GM18951 (cell line): ENCODE data around the gene UBXN10.

Source experiments
- POLR2A ChIP-seq: IDR thresholded peaks from 4 replicates; pipeline ENCODE4 v1.6.1; 2011; ENCODE audit warnings: mild to moderate bottlenecking; ENCODE audit not compliant: insufficient read length, insufficient read depth; ENCODE audit errors: extremely low read depth
- in situ Hi-C: fragments of 300-500 bp; cut with MboI; formaldehyde crosslinking; loops from one replicate; pipeline ENCODE4 v1.12.0; 2022; ENCODE audit warnings: low sequenced_read_pairs, mixed read lengths, inconsistent platforms; ENCODE audit not compliant: unreplicated experiment

Gene UBXN10

DNA sequence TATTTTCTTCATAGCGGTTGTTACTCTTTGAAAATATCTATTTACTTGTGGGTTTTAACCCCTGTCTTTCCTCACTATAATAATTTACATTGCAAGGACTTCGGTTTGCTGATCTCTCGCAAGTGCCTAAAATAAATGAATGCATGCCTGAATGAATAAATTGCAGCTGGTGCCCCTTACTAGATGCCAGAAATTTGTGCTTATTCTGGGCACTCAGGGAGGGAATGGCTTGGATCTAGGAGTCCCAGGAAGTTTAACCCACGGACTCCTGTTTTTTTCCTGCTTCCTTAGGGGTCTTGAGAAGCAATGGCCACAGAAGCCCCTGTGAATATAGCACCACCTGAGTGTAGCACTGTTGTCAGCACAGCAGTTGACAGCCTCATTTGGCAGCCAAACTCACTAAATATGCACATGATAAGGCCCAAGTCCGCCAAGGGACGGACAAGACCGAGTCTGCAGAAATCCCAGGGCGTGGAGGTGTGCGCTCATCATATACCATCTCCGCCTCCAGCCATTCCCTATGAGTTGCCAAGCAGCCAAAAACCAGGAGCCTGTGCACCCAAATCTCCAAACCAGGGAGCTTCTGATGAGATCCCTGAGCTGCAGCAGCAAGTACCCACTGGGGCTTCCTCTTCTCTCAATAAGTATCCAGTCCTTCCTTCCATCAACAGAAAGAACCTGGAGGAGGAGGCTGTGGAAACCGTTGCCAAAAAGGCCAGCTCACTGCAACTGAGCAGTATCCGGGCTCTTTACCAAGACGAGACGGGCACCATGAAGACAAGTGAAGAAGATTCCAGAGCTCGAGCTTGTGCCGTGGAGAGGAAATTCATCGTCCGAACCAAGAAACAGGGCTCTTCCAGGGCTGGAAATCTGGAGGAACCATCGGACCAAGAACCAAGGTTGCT is 4.6 kb downstream of the UBXN10 start:
- TF ChIP-seq POLR2A: no peak

DNA sequence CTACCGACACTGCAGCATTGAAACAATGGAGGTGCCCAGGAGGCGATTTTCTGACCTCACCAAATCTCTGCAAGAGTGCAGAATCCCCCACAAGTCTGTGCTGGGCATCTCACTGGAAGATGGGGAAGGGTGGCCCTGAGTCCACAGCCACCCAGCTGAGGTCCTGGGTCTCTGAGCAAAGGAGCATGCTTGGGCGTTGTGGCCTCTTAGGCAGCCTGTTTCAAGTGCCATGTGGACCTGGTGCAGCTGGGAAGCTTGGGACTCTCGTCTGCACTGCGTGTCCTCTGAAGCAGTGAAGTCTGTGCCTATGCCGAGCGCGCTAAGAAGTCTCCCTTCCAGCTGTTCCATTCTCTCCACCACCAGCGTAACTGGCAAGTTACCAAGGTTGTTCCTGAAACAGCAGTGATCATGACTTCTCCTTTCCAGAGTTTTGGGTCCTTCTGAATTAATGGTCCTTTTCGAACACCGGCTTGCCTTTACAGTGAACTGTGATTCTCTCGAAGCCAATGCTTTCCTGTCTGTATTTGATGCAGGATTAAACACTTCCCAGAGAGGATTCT is 5.5 kb downstream of the UBXN10 start:
- in situ Hi-C loops: no loop called here
- no peak for TF ChIP-seq POLR2A

More for the DNA sequence above, 4.6 kb downstream of the UBXN10 start:
- in situ Hi-C loops: no loop called here

DNA sequence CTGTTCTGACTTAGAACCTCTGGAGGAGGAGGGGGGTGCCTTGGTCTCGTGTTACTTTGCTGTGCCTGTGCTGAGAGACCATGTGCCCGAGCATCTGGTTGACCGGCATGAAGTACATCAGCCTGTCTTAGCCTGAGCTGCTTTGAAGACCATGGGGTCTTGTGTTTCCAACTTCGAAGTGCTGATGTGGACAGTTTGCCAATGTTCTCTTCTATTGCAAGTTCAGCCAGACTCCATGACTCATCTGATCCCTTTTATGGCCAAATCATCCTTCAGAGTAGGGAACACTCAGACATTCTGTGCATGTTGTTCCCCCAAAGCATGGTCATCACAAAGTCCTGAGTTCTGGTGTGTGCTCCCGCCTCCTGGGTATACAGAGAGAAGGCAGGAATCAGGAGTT is 6.5 kb downstream of the UBXN10 start:
- in situ Hi-C loops: no loop called here
- TF ChIP-seq POLR2A: no peak

DNA sequence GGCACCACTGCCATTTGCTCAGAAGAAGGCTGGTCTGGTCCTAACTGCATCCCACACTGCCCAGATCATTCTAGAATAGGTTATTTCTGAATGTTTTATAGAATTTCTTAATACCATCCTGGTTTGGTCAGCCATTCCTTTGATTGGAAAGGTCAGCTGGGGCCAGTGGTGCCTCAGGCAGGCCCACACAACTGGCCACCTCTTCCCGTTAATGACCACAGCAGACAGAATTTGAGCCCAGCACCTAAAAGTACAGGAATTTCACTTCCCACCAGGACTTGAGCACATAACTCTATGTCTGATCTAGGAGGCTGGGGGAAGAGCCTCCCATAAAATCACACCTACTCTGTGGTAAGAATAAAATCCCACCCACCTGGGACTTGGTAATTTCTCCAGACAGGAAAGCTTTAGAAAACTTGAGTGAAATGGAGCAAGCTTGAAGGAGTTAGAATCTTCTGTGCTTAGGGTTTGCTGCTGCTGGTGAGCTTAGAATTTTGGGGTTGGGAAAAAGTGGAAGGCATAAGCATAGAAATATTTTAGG is 7.0 kb downstream of the UBXN10 start:
- TF ChIP-seq POLR2A: no peak
- in situ Hi-C loops: no loop called here

DNA sequence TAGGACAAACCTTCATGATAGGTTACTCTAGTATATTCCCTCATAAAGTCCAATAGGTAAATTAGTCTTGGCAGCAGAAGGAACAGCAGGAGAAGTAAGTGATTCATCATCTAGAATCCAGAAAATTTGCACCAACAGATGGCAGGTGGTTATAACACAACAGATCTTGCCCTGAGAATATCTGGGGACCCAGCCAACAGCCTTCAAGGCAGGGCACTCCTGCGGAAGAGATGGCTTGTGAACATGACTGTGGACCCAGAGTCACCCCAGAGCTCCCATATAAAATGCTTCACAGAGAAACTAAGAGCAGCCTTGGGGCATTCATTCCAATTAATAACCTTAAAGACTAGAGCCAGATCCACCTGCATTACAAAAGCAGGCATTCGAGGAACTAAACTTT is 8.3 kb downstream of the UBXN10 start:
- in situ Hi-C loops: no loop called here
- TF ChIP-seq POLR2A: no peak

DNA sequence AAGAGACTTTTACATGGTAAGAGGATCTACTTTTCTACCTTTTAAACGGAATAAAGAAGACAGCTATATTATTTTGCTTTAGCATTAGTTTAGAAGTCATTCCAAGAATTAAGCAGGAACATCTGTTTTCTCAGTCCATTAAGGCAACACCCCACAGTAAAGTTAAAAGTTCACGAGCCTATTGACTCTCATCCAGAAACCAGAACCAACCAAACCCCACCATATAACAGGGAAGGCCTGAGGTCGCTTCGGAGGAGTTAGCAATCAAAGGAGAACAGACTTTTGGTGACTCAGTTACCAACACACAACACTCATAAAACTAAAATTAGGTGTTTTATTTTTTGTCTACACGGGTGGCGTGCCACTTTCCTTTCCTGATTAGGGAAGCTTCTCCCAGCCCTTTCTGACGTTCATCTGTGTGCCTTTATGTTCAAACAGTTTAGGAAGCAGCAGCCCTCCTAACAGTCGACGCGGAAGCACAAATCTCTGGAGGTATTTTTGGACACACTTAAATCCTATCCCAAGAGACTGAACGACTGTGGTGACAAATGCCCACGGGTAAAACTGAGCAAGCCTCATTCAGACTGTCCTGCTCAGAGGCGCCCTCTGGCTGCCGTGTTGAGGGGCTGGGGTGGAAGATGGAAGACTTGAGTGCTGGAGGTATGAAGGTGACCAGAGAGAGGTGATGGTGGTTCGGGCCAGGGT is 9.0 kb downstream of the UBXN10 start:
- in situ Hi-C loops: no loop called here
- no peak for TF ChIP-seq POLR2A

DNA sequence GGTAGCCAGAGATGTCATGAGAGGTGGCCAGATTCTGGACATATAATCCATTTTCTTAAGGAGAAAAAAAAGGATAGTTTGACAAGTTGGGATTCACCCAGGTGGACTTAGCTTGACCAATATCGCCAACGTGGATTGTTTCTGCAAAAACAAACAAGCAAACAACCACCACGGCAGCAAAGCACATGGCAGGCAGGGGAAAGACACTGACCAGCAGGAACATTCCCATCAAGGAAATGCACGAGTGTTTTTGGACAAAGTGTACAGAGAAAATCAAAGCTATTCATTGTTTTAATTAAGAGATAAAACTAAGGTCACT is 9.5 kb downstream of the UBXN10 start:
- in situ Hi-C loops: no loop called here
- TF ChIP-seq POLR2A: no peak

DNA sequence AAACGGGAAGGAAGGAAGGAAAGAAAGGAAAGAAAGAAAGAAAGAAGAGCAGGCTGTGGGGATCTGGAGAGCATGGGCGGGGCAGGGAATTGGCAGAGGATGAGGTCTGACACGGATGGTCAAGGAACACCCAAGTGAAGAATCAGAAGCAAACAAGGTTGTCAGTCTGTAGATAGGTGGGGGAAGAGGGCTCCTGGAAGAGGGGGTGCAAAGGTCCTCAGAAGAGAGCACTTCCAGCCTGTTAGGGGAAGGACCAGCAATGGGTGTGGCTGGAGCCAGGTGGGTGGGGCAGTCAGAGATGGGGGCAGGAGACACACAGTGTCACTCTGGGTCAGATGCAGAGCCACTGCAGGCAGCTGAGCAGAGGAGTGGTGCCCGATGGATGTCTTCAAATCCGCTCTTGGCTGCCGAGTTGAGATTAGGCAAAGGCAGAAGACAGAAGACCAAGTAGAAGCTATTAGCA is 11.5 kb downstream of the UBXN10 start:
- TF ChIP-seq POLR2A: no peak

DNA sequence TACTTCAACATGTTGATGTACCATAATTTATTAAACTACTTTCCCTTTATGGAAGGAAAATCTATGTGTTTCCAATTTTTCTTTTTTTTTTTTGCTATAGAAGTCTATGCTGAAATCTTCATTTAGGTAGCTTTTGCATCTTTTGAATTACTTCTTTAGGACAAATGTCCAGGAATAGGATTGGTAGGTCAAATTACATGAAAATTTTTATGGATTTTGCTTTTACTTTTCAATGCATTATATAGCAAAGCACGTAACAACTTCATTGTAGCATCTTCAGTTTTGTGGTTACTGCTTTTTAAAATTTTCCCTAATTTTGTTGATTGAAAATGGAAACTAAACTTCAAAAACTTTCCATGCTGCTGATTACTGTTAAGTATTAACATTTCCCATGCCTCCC is 12.4 kb downstream of the UBXN10 start:
- in situ Hi-C loops: no loop called here
- no peak for TF ChIP-seq POLR2A

More for the DNA sequence above, 11.5 kb downstream of the UBXN10 start:
- in situ Hi-C loops: no loop called here

DNA sequence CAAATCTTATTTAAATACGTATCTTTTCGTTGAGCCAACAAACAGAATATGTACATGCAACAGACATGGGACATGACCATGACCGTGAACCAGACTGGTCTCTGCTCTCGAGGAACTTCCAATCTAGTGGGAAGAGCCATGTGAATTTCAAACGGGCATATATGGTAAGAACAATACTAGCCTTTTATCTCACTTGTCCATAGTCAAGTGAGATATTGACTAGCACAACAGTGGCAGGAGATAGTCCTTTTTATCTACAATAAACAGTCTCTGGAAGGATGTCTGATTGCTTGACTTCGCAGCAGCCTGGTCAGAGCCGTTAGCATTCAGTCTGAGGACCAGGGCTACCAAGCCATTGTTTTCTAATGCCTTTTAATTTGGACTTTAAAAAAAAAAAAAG is 13.0 kb downstream of the UBXN10 start:
- TF ChIP-seq POLR2A: no peak
- in situ Hi-C loops: no loop called here

DNA sequence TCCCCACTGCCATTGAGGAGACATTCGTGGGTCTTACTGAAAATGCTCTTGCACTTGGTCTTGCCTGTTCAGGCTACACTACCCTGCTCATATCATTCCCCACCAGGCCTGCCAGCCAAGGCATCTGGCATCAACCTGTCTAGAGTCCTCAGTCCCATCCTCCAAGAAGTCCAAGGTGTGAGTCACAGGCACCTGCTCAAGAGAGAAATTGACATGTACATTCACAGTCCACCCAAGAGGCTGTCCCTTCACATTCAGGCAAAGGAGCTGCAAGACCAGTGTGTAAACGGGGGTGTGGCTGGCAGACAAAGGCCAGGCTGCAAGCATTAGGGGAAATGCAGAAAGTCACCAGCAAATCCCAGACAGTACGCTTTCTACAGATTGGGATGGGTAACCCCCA is 13.5 kb downstream of the UBXN10 start:
- in situ Hi-C loops: no loop called here
- no peak for TF ChIP-seq POLR2A

DNA sequence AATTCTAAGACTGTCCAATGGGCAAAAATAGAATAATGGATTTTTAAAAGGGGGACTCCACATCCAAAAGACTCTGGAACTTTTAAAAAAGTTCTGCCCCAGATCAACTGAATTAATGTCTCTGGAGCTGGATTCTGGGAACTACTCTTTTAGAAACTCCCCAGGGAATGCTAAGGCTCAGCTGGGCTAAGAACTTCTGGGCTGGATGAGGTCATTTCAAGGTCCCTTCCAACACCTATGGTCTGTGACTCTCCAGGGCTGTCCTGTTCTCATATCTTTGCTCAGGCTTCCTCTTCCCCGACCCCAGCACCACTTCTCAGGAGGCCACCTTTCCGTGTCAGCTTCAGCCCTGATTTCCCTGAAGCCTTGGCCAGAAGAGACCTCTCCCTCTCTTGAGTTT is 13.9 kb downstream of the UBXN10 start:
- no peak for TF ChIP-seq POLR2A
- in situ Hi-C loops: no loop called here

DNA sequence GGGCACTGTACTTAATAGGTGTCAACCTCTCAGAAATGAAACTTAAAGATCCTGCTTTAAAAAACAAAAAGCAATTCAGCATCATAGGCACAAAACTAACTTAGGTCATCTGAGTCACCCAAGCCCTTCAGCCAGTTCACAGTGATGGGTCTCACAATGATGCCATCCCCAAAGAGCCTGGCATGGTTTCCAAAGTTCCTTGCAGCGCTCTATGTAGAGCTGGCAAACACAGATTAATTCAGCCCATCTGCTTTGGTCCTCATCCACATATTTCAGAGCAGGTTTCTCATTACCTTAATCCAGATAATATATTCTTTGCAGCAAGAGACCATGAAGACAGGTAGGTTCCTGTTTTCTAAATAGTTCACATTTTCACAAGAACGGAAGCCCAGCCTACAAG is 15.1 kb downstream of the UBXN10 start:
- in situ Hi-C loops: no loop called here
- no peak for TF ChIP-seq POLR2A

DNA sequence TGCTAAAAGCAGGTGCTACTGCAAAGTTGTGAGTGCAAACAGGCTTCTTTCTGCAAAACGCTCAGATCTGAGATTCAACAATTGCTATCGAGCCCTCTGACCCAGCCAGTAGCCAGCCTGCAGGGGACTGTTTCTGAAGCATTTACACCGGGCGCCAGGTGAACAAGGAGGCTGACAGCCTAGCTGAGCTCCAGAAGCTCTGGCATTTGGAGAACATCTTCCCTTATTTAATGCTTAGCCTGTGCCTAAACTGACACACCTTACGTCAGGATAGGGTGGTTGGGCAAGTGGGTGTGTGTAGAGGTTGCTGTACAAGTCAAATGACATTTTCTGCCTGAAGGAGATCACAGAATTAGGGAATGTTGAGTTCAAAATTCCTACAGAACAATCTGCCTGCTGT is 16.3 kb downstream of the UBXN10 start:
- no peak for TF ChIP-seq POLR2A
- in situ Hi-C loops: no loop called here

DNA sequence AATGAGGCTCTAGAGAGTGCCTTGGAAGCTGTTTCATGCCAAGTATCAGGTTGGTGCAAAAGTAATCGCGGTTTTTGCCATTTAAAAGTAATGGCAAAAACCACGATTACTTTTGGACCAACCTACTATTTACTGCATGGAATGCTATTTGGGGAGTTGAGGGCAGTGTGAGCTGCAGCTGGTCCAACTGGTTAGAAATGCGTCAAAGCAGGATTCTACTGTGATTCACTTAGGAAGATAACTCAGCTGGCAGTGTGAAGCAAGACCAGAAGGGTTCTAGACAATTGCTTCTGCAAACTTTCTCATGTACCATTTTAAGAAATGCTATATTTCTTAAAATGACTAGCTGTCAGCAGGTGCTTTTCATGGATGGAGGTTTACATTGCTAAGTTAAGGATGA is 21.6 kb downstream of the UBXN10 start:
- in situ Hi-C loops: no loop called here
- no peak for TF ChIP-seq POLR2A
